ENCODE measurements around the gene CAPN15. TPM values are rescaled to one million over a fixed set of nuclear protein-coding genes. Genes with fewer than 3 reads are reported as not detected.
"Not testable (repeated sequence)": the region's sequence is repeated elsewhere in the genome, so short reads cannot be mapped to it uniquely, and the experiment has no call there.

The CAPN15 gene
- polyA plus RNA-seq, 1 experiment = 7.5 TPM

GRCh38 chr16:502179-502943 lies 25.2 kb upstream of the CAPN15 start:
- no peak for TF ChIP-seq CTCF (IDR thresholded peaks at IDR 0.05; ENCODE audit: low read depth, low read length)
- DNase-seq (ENCODE audit: low read depth, low spot score) = no peak
- Histone ChIP-seq H3K27me3 (ENCODE audit: control insufficient read depth, insufficient read depth, low read length) (no peaks in the 10 kb centered on the region), H3K4me3 (ENCODE audit: low read depth, low read length) (no peak overlapping the region), H3K27ac (ENCODE audit: low read depth, low read length) (no peak overlapping the region), H3K9me3 (ENCODE audit: control insufficient read depth, insufficient read depth, low read length) (no peaks in the 10 kb centered on the region)
- CTCF ChIA-PET = interaction anchor here (0.7 to 0.8 kb wide), 2 partner anchors 15 to 26 kb away, joined by 3 read pairs; no protein-coding TSS in a partner anchor
- POLR2A ChIA-PET = no interaction called here

GRCh38 chr16:503150-504071 lies 24.1 kb upstream of the CAPN15 start:
- no peak overlapping the region for H3K27ac ChIP-seq (ENCODE audit: low read depth, low read length)
- ChIA-PET CTCF (no interaction called here), POLR2A (no interaction called here)
- no peaks in the 10 kb centered on the region for H3K27me3 ChIP-seq (ENCODE audit: control insufficient read depth, insufficient read depth, low read length)
- no peak for DNase-seq (ENCODE audit: low read depth, low spot score)
- H3K4me3 ChIP-seq (ENCODE audit: low read depth, low read length) = no peak overlapping the region
- TF ChIP-seq CTCF (IDR thresholded peaks at IDR 0.05; ENCODE audit: low read depth, low read length) = no peak
- H3K9me3 ChIP-seq (ENCODE audit: control insufficient read depth, insufficient read depth, low read length) = no peaks in the 10 kb centered on the region

GRCh38 chr16:505479-506245 lies 21.9 kb upstream of the CAPN15 start:
- H3K27ac ChIP-seq (ENCODE audit: low read depth, low read length) = no peak overlapping the region
- no peaks in the 10 kb centered on the region for H3K27me3 ChIP-seq (ENCODE audit: control insufficient read depth, insufficient read depth, low read length)
- DNase-seq (ENCODE audit: low read depth, low spot score) = no peak
- H3K9me3 ChIP-seq (ENCODE audit: control insufficient read depth, insufficient read depth, low read length) = peaks cover 5% of the 10 kb centered on the region; the same call in 1 of the 2 replicates
- no peak for TF ChIP-seq CTCF (IDR thresholded peaks at IDR 0.05; ENCODE audit: low read depth, low read length)
- CTCF ChIA-PET = no interaction called here
- H3K4me3 ChIP-seq (ENCODE audit: low read depth, low read length) = no peak overlapping the region
- POLR2A ChIA-PET = no interaction called here

GRCh38 chr16:506246-506546 lies 21.3 kb upstream of the CAPN15 start:
- no peak overlapping the region for H3K4me3 ChIP-seq (ENCODE audit: low read depth, low read length)
- ChIA-PET POLR2A (no interaction called here), CTCF (no interaction called here)
- H3K27ac ChIP-seq (ENCODE audit: low read depth, low read length) = no peak overlapping the region
- no peak for DNase-seq (ENCODE audit: low read depth, low spot score)
- H3K9me3 ChIP-seq (ENCODE audit: control insufficient read depth, insufficient read depth, low read length) = peaks cover 5% of the 10 kb centered on the region; the same call in 1 of the 2 replicates
- no peaks in the 10 kb centered on the region for H3K27me3 ChIP-seq (ENCODE audit: control insufficient read depth, insufficient read depth, low read length)
- no peak for TF ChIP-seq CTCF (IDR thresholded peaks at IDR 0.05; ENCODE audit: low read depth, low read length)

- DNase-seq (ENCODE audit: low read depth, low spot score); CTCF ChIA-PET; H3K27me3 ChIP-seq (ENCODE audit: control insufficient read depth, insufficient read depth, low read length); H3K27ac ChIP-seq (ENCODE audit: low read depth, low read length); H3K4me3 ChIP-seq (ENCODE audit: low read depth, low read length); POLR2A ChIA-PET; H3K9me3 ChIP-seq (ENCODE audit: control insufficient read depth, insufficient read depth, low read length): not testable (repeated sequence)
These were observed 20.0 kb upstream of the CAPN15 start for GRCh38 chr16:507527-507926.
